Measurements from ENCODE around the gene VPS16.

The VPS16 gene

GRCh38 chr20:2873010-2873746 lies 32.6 kb downstream of the VPS16 start, which contains the start of gene PTPRA (continued):
- TF ChIP-seq ZNF658 (tag by site-specific recombination; IDR thresholded peaks at IDR 0.05) (no peak), ZNF514 (tag by site-specific recombination; IDR thresholded peaks at IDR 0.05) (no peak), HOXD13 (CRISPR knock-in tag; IDR thresholded peaks at IDR 0.05; ENCODE audit: borderline replicate concordance) (no peak), ZNF521 (tag by site-specific recombination; IDR thresholded peaks at IDR 0.05) (no peak), ZNF214 (tag by site-specific recombination; IDR thresholded peaks at IDR 0.05; ENCODE audit: borderline replicate concordance) (no peak), PRDM6 (tag by site-specific recombination; IDR thresholded peaks at IDR 0.05) (no peak), ZNF221 (tag by site-specific recombination; IDR thresholded peaks at IDR 0.05; ENCODE audit: borderline replicate concordance) (no peak), KLF7 (tag by site-specific recombination; IDR thresholded peaks at IDR 0.05; ENCODE audit: borderline replicate concordance) (peak; percentile 30; the same call in 1 of the 2 replicates), ZNF248 (tag by site-specific recombination; IDR thresholded peaks at IDR 0.05) (no peak), ZNF433 (tag by site-specific recombination; IDR thresholded peaks at IDR 0.05; ENCODE audit: low read depth) (no peak), ZNF660 (tag by site-specific recombination; IDR thresholded peaks at IDR 0.05) (no peak), PRDM10 (tag by site-specific recombination; IDR thresholded peaks at IDR 0.05) (no peak), ZNF121 (tag by site-specific recombination; IDR thresholded peaks at IDR 0.05) (no peak), ZSCAN30 (tag by site-specific recombination; IDR thresholded peaks at IDR 0.05) (no peak), ZNF155 (tag by site-specific recombination; IDR thresholded peaks at IDR 0.05) (no peak), ZIC2 (tag by site-specific recombination; IDR thresholded peaks at IDR 0.05) (peak; percentile 53), ZNF19 (tag by site-specific recombination; IDR thresholded peaks at IDR 0.05; ENCODE audit: low read depth) (no peak), ZFP3 (tag by site-specific recombination; IDR thresholded peaks at IDR 0.05; ENCODE audit: low read depth) (no peak), YY2 (tag by site-specific recombination; IDR thresholded peaks at IDR 0.05) (no peak), HOXC10 (CRISPR knock-in tag; IDR thresholded peaks at IDR 0.05) (peak; percentile 43; the same call in 1 of the 2 replicates), FEZF1 (tag by site-specific recombination; IDR thresholded peaks at IDR 0.05) (no peak), ZNF280D (tag by site-specific recombination; IDR thresholded peaks at IDR 0.05) (no peak), ZNF148 (tag by site-specific recombination; IDR thresholded peaks at IDR 0.05; ENCODE audit: borderline replicate concordance) (no peak), ZBTB8A (tag by site-specific recombination; IDR thresholded peaks at IDR 0.05) (peak; percentile 95), ZNF184 (tag by site-specific recombination; IDR thresholded peaks at IDR 0.05) (no peak), ZNF639 (tag by site-specific recombination; IDR thresholded peaks at IDR 0.05) (no peak), ZNF274 (IDR thresholded peaks at IDR 0.05; ENCODE audit: low read length) (no peak), ZNF274 (tag by site-specific recombination; IDR thresholded peaks at IDR 0.05; ENCODE audit: borderline replicate concordance) (no peak)
